OCI-M1 (cell line): Measurements from ENCODE around the gene PTPN4.
A peak's percentile ranks its signal among the peaks of the same experiment; 100 is the strongest.
"Not testable (repeated sequence)": the region's sequence is repeated elsewhere in the genome, so short reads cannot be mapped to it uniquely, and the experiment has no call there.

Source experiments
- DNase-seq: peaks from one replicate; lab custom pipeline; 2025; lab: John Stamatoyannopoulos, UW

Gene PTPN4

GRCh38 chr2:119941388-119941787, 181.7 kb downstream of the PTPN4 start:
- no peak for DNase-seq

GRCh38 chr2:119941981-119942513, 182.3 kb downstream of the PTPN4 start:
- DNase-seq = no peak

GRCh38 chr2:119943058-119943457, 183.3 kb downstream of the PTPN4 start:
- no peak for DNase-seq

GRCh38 chr2:119947535-119947934, 187.8 kb downstream of the PTPN4 start:
- no peak for DNase-seq

GRCh38 chr2:119950966-119951365, 191.2 kb downstream of the PTPN4 start:
- no peak for DNase-seq

- no peak for DNase-seq
Observed at GRCh38 chr2:119958670-119959268, 199.0 kb downstream of the PTPN4 start.

GRCh38 chr2:119960821-119961220, 201.1 kb downstream of the PTPN4 start:
- DNase-seq = no peak

- DNase-seq = no peak
Observed at GRCh38 chr2:119981896-119982295, 222.2 kb downstream of the PTPN4 start.

- no peak for DNase-seq
Observed at GRCh38 chr2:119982506-119982905, 222.8 kb downstream of the PTPN4 start.

- no peak for DNase-seq
Observed at GRCh38 chr2:119983108-119983507, 223.4 kb downstream of the PTPN4 start.

- peak; percentile 59 for DNase-seq
Observed at GRCh38 chr2:119996148-119996547, 236.4 kb downstream of the PTPN4 start.

GRCh38 chr2:119996896-119997891, 237.5 kb downstream of the PTPN4 start:
- DNase-seq = not testable (repeated sequence)

GRCh38 chr2:120001471-120001870, 241.7 kb downstream of the PTPN4 start:
- DNase-seq = no peak

GRCh38 chr2:120004254-120004653, 244.5 kb downstream of the PTPN4 start:
- DNase-seq = no peak

GRCh38 chr2:120005834-120006521, 246.3 kb downstream of the PTPN4 start:
- DNase-seq = no peak

GRCh38 chr2:120007851-120008250, 248.1 kb downstream of the PTPN4 start:
- DNase-seq = no peak

GRCh38 chr2:120012363-120012762, 252.6 kb downstream of the PTPN4 start:
- DNase-seq = no peak

- peak; percentile 95 for DNase-seq
Observed at GRCh38 chr2:120012771-120013596, 253.3 kb downstream of the PTPN4 start, which contains the start of gene EPB41L5. EPB41L5 (plus strand) TSS chr2:120013077; CDS start chr2:120019085, 6,008 bp downstream.

- DNase-seq = no peak
Observed at GRCh38 chr2:120013597-120014223, 254.0 kb downstream of the PTPN4 start.

- DNase-seq = no peak
Observed at GRCh38 chr2:120014226-120014980, 254.7 kb downstream of the PTPN4 start.
